Activated T-helper 1 cell treated with anti-CD3 and anti-CD28 coated beads, Interleukin-12 subunit alpha, Interleukin-12 subunit beta, Interleukin-2, Interleukin-4 antibody, amounts not matched to agents 30 ng/mL and 10 ng/mL and 1 ng/mL, durations not matched to agents 14 hours and 24 hours and 36 hours (primary cell): Measurements from ENCODE around the gene IGLL5. TPM values are rescaled to one million over a fixed set of nuclear protein-coding genes. Genes with fewer than 3 reads are reported as not detected.

Source experiments
- DNase-seq: peaks from one replicate; pipeline ENCODE4 v3.0.0; 2021; ENCODE audit warnings: low spot score
- H3K27ac Mint-ChIP-seq: one replicate; pipeline ENCODE4 v1.8.0; 2021; ENCODE audit warnings: mild to moderate bottlenecking, mixed read lengths
- H3K27me3 Mint-ChIP-seq: one replicate; pipeline ENCODE4 v1.8.0; 2022; ENCODE audit warnings: mild to moderate bottlenecking, moderate library complexity, mixed read lengths; ENCODE audit not compliant: insufficient read depth
- H3K36me3 Mint-ChIP-seq: one replicate; pipeline ENCODE4 v1.8.0; 2021; ENCODE audit warnings: low read depth, mixed read lengths
- H3K4me1 Mint-ChIP-seq: one replicate; pipeline ENCODE4 v1.8.0; 2021; ENCODE audit warnings: low read depth, mixed read lengths
- H3K4me3 Mint-ChIP-seq: one replicate; pipeline ENCODE4 v1.8.0; 2021; ENCODE audit warnings: mild to moderate bottlenecking, moderate library complexity, mixed read lengths
- H3K9me3 Mint-ChIP-seq: one replicate; pipeline ENCODE4 v1.8.0; 2021; ENCODE audit warnings: mixed read lengths
- intact Hi-C: fragments of 100-400 bp; cut with micrococcal nuclease; formaldehyde crosslinking; loops from one replicate; pipeline ENCODE4 v1.15.1; 2024
- total RNA-seq: library from RNA; stranded (reverse); gene quantifications from 2 replicates; pipeline ENCODE4 v1.2.3, GENCODE V29; 2022

IGLL5 gene
- total RNA-seq, 1 donor from 2014 or later = not detected

DNA sequence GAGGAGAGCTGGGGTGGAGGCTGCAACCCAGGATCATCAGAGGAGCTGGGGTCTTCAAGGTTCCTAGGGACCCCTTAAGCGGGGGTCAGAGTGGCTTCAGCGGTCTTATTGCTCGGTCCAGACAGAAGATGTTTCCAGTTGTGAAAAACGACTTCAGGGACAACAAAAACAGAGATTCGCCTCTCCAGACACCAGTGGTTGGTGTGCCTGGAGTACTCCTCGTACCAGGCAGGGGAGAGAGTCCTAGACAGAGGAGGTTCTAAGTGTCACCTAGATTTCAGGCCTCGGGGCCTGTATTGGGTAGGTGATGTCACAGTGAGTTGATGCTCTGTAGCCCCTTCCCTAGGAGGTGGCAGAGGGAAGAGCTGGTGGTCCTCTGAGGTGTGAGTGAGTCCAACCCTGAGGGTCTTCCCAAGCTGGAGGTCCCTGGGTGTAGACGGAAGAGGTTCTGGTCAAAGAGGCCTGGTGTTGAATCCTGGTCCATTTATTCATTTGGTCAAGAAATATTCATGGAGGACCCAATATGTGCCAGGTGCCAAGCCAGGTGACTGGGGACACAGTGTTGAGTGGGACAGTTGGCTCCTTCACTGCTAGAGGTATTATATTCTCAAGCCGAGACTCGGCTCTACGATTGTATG, 4.4 kb upstream of the IGLL5 start:
- Mint-ChIP-seq H3K9me3 (no peaks in the 10 kb centered on the region), H3K27me3 (peaks cover 34% of the 10 kb centered on the region), H3K36me3 (no peaks in the 10 kb centered on the region), H3K4me3 (no peak overlapping the region), H3K4me1 (peaks cover 12% of the 10 kb centered on the region), H3K27ac (no peak overlapping the region)
- intact Hi-C loops = loop anchor here (2.0 kb wide), 1 partner anchor 94 kb away; no protein-coding TSS in a partner anchor
- no peak for DNase-seq

DNA sequence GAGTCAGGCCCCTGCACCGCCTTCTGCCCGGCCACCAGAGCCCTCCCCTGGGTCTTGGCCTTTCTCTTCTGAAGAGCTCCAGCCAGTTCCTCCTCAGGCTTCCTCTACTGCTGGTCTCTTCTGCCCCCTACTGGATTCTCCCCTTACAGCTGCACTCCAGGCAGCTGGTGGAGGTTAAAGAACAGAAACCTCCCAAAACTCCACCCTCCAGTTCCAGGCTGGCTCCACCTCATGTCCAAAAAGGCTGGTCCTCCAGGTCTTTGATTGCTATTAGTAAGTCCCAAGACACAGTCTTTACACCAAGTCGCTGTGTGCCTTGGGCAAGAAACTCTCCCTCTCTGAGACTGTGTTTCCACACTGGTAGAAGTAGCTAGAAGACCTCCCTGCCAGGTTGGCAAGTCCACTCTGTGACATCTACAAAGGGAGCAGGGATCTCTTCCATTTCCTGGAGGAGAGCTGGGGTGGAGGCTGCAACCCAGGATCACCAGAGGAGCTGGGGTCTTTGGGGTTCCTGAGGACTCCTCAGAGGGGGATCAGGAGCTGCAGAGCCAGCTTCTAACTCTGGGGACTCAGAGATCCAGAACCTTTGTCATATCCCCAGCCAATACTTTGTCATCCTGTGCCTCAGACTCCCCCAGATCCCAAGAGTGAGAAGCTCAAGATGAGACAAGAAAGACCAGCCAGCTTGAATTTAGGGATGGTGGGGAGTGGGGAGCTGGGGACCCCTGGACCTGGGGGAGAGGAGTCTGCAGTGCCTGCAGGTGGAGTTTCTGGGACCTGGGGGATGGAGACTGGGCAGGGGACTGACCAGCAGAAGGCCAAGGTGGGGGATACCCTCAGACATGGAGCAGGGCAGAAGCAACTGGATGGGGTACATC, 3.4 kb upstream of the IGLL5 start:
- Mint-ChIP-seq H3K4me1 (peaks cover 12% of the 10 kb centered on the region), H3K27ac (peak overlapping the region; percentile 15), H3K36me3 (no peaks in the 10 kb centered on the region), H3K27me3 (peaks cover 29% of the 10 kb centered on the region), H3K9me3 (no peaks in the 10 kb centered on the region), H3K4me3 (no peak overlapping the region)
- intact Hi-C loops = no loop called here
- peak; percentile 66 for DNase-seq

DNA sequence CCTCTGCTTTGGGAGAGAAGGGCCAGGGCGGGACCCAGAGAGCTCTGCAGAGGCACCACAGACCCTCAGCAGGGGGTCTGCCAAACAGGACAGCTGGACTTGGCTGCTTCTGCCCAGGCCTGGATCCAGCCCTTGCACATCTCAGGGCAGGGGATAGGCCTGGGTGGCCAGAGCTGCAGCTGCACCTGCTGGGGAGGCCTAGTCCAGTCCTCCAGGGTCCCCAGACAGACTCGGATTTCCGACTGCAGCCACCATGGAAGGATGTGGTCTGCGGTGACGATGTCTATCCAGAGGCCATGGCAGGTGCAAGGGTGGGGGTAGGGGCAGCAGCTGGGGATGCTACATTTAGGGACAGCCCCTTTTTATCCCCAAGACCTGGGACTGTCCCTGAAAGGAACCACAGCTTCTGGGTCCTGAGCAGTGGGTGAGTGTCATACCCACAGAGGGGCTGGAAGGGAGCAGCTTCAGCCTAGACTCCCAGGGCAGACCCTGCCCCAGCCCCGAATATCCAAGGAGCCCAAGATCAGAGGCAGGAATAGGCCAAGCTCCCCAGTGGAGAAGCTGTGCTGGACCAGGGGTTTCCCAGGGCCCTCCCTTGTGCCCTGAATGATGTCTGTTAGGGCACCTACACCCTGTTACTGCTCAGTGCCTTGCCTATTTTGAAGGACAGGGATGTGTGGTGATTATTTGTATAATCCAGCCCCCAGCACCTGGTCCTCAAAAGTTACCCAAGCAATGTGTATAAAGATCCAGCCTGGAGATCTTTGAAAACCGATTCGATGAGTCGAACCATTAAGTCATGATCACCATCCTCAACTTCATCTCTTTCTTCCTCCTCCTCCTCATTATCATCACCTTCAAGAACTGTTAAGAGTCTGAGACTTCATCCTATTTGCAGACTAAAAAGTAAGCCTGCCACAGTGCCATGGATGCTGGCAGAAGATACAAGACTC, 2.5 kb upstream of the IGLL5 start:
- Mint-ChIP-seq H3K4me3 (no peak overlapping the region), H3K4me1 (peaks cover 12% of the 10 kb centered on the region), H3K9me3 (no peaks in the 10 kb centered on the region), H3K27me3 (peaks cover 27% of the 10 kb centered on the region), H3K27ac (peak overlapping the region; percentile 57), H3K36me3 (no peaks in the 10 kb centered on the region)
- intact Hi-C loops = loop anchor here (5.0 kb wide), 2 partner anchors 52 to 72 kb away; no protein-coding TSS in a partner anchor
- DNase-seq = peak; percentile 25

DNA sequence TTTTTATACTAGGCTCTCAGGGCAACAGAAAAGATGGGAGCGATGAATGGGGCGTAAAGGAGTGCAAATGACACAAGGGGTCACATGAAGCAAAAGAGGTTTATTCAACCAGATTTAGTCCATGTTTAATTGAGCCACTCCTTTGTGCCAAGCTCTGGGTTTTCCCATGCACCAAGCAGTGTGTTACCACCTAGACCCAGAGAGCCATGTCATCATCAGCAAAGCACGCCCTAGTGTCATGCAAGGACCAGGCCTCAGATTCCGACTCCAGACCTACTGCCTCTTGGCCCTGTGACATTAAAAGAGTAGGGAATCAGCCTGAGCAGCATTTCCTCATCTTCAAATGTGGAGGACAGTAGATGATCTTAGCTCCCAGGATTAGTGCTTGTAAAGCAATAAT, 1.1 kb upstream of the IGLL5 start:
- no peak overlapping the region for H3K27ac Mint-ChIP-seq
- no peaks in the 10 kb centered on the region for H3K9me3 Mint-ChIP-seq
- peaks cover 12% of the 10 kb centered on the region for H3K4me1 Mint-ChIP-seq
- no peak for DNase-seq
- H3K4me3 Mint-ChIP-seq = no peak overlapping the region
- intact Hi-C loops = loop anchor here (5.0 kb wide), 2 partner anchors 51 to 71 kb away; no protein-coding TSS in a partner anchor
- no peaks in the 10 kb centered on the region for H3K36me3 Mint-ChIP-seq
- peaks cover 27% of the 10 kb centered on the region for H3K27me3 Mint-ChIP-seq

DNA sequence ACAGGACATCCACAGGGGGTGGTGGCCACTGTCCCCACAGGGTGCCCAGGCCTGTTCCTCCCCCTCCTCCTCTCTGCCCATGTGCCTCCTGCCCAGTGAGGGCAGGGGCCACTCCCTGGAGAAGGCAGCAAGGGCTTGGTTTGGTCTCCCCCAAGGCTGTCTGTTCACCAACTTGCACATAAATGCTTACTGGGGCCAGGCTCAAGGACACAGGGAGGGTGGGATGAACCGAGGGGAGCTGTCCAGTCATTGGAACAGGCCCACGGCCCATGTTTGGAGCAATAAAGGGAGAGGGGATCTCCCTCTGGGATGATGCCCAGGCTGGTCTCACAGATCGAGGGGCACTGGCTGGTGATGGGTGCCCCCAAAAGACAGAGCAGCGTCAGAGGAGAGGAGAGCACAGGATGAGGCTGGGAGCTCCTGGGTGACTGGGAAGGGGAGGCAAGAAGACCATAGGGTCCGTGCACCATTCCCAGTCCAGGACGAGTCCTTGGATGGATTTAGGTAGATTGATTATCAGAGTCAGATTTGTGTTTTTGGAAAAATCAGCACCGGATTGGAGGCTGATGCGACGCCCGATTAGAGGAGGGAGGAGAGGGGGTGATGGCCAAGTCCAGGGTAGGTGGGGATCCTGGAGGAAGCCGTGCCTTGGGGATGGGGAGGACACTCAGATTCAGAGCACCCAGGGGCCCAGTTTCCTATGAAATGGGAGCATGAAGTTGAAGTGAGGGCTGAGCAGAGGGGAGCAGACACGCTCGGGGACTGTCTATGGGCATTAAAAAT, 1.1 kb downstream of the IGLL5 start:
- H3K27me3 Mint-ChIP-seq = peaks cover 40% of the 10 kb centered on the region
- peaks cover 12% of the 10 kb centered on the region for H3K4me1 Mint-ChIP-seq
- H3K36me3 Mint-ChIP-seq = no peaks in the 10 kb centered on the region
- no peak for DNase-seq
- no peak overlapping the region for H3K27ac Mint-ChIP-seq
- H3K4me3 Mint-ChIP-seq = no peak overlapping the region
- H3K9me3 Mint-ChIP-seq = no peaks in the 10 kb centered on the region
- intact Hi-C loops = loop anchor here (5.0 kb wide), 2 partner anchors 49 to 69 kb away; no protein-coding TSS in a partner anchor

DNA sequence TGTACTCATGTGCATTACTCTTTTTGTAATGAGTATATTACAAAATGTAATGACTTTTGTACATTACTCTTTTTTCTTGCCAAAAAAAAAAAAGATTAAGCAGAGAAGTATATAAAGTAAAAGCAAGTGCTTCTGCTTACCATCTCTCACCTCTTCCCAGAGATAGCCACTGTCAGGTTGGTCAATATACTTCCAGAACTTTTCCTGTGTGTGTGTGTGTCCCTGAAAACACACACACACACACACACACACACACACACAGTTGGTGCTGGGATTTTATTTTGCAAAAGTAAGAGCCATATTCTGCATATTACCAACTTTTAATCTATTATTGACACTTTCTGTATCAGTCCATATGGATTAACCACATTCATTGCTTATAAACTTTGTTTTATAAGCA, 2.5 kb downstream of the IGLL5 start:
- H3K27ac Mint-ChIP-seq = no peak overlapping the region
- peaks cover 43% of the 10 kb centered on the region for H3K27me3 Mint-ChIP-seq
- intact Hi-C loops = no loop called here
- no peak for DNase-seq
- no peaks in the 10 kb centered on the region for H3K9me3 Mint-ChIP-seq
- no peaks in the 10 kb centered on the region for H3K36me3 Mint-ChIP-seq
- H3K4me3 Mint-ChIP-seq = no peak overlapping the region
- peaks cover 5% of the 10 kb centered on the region for H3K4me1 Mint-ChIP-seq

DNA sequence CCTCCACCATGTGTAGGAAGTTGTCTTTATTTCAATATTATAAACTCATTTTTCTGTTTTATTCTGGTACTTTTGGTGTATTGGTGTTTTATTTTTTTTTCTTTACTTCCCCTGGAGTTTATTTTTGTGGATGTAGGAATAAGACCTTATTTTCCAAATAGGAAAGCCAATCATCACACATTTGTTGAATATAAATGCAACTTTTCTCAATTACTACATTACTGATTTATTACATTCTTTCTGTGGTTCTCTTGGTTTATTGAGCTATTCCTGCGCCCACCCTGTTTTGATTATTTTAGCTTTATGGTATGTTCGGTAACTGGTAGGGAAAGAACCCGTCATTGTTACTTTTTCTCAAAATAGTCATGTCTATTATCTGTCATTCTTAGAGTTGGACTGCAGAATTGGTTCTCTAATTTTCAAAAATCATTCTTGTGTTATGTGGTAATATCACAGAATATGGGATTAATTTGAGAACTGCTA, 3.6 kb downstream of the IGLL5 start:
- intact Hi-C loops = no loop called here
- Mint-ChIP-seq H3K9me3 (no peaks in the 10 kb centered on the region), H3K27ac (no peak overlapping the region), H3K36me3 (no peaks in the 10 kb centered on the region), H3K4me3 (no peak overlapping the region), H3K4me1 (no peaks in the 10 kb centered on the region), H3K27me3 (peaks cover 38% of the 10 kb centered on the region)
- DNase-seq = no peak

DNA sequence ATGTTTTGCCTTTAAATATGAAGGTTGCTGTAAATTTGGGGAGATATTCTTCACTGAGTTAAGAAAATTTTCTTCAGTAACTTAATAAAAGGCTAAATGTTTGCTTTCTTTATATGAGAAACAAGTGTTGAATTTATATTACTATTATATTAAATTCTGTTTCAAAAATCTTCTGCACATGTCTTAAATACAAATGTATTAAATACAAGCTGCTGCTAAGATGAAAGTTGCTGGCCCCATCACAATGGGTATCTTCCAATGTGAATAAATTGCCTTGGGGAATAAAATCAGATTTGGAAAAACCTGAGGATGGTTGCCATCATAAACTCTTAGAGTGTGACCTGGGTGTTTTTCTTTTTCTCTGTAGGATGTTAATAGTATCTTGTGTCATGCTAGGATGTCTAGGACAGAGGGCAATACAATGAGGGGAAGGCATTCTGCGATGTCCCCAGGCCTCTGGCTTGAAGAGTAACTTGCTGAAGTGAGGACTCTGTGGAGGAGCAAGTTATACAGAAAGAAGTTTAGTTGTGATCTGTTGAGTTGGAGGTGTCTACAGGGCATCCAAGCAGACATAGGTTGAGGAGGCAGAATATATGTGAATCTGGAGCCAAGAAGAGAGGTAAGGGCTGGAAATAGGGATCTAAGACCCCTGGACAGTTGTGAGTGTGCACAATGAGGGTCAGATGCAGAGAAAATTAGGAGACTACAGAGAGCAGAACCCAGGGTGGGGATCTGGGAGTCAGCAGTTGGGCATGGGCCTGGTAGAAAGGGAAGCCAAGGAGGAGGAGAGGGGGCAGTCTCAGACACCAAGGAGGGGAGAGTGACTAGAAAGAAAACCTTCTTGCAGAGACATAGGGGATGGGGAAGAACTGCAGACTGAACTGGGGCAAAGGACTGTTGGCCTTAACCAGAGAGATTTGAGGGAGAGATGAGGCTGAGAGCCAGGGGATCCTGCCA, 4.8 kb downstream of the IGLL5 start:
- no peak for DNase-seq
- Mint-ChIP-seq H3K36me3 (no peaks in the 10 kb centered on the region), H3K4me3 (no peak overlapping the region), H3K9me3 (no peaks in the 10 kb centered on the region), H3K4me1 (no peaks in the 10 kb centered on the region), H3K27me3 (peaks cover 31% of the 10 kb centered on the region), H3K27ac (no peak overlapping the region)
- intact Hi-C loops = no loop called here

DNA sequence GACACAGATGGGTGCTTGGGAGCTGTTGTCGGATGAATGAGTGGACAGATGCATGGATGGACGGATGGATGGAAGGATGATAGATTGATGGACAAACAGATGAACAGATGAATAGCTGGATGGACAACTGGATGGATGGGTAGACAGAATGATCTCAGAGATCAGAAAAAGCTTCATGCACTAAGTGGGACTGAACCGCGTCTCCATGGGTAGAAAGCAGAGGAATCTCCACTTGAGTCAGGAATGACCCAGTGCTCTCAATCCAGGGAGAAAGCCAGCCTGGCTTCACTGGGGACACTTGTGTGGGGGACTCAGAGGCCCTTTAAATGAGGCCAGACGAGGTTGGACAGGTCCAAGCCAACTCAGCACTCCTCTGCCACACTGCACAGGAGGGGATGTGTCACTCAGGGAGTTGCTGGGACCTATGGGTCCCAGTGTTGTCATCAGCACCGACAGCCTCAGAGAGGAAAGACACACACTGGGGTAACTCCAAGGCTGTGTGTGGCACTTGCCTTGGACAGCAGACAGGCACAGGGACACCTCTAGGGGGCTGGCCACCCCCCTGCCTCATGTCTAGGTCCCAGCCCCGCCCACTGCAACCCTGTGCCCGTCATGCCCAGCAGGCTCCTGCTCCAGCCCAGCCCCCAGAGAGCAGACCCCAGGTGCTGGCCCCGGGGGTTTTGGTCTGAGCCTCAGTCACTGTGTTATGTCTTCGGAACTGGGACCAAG, 5.6 kb downstream of the IGLL5 start:
- no peak for DNase-seq
- Mint-ChIP-seq H3K27me3 (peaks cover 31% of the 10 kb centered on the region), H3K36me3 (no peaks in the 10 kb centered on the region), H3K4me3 (no peak overlapping the region), H3K4me1 (no peaks in the 10 kb centered on the region), H3K9me3 (no peaks in the 10 kb centered on the region), H3K27ac (no peak overlapping the region)
- intact Hi-C loops = no loop called here

DNA sequence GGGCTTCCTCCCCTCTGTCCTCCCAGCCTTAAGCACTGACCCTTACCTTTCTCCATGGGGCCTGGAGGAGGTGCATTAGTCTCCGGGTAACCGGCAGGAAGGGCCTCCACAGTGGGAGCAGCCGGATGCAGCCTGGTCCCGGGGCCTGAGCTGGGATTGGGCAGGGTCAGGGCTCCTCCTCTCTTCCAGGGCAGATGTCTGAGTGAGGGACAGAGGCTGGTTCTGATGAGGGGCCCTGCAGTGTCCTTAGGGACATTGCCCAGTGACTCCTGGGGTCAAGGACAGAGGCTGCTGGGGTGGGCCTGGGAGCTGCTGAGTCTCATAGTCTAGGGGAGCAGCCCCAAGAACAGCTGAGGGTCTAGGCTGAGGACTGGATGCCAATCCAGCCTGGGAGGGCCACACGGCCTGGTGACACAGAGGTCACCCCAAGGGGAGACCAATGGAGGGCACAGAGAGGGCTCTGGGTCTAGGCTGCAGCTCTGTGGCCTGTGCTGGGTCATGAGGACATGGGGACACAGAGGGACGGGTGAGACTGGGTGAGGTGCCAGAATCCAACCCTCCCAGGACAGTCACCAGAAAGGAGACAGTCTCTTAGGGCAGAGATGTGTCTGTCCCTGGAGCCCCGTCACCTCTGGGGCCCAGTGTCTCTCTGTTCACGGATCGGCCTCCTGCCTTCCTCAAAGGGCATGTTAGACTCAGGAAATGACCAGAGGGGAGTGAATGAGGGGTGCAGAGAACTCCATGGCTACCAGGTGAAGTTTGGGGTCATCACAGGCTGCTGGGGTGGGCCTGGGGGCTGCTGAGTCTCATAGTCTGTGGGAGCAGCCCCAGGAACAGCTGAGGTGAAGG, 6.5 kb downstream of the IGLL5 start:
- no peak for DNase-seq
- Mint-ChIP-seq H3K27ac (no peak overlapping the region), H3K9me3 (no peaks in the 10 kb centered on the region), H3K4me3 (no peak overlapping the region), H3K27me3 (peaks cover 30% of the 10 kb centered on the region), H3K4me1 (no peaks in the 10 kb centered on the region), H3K36me3 (no peaks in the 10 kb centered on the region)
- intact Hi-C loops = no loop called here
